Hepatocyte (in vitro differentiated cells): ENCODE data around the gene ITPKC. TPM values are rescaled to one million over a fixed set of nuclear protein-coding genes. Genes with fewer than 3 reads are reported as not detected.

ENCODE experiments used
- DNase-seq: peaks from one replicate; pipeline ENCODE4 v3.0.0-alpha.2; 2016; ENCODE audit warnings: low spot score
- H2AFZ ChIP-seq: fragments of 200-600 bp; sonication (generic); 2 replicates; pipeline ENCODE4 v1.6.0; 2016; ENCODE audit warnings: antibody characterized with exemption, mild to moderate bottlenecking
- H3K27ac ChIP-seq: fragments of 200-600 bp; sonication (generic); 2 replicates; pipeline ENCODE4 v1.5.1; 2016; ENCODE audit warnings: mild to moderate bottlenecking
- H3K27me3 ChIP-seq: fragments of 200-600 bp; sonication (generic); 2 replicates; pipeline ENCODE4 v1.6.1; 2016
- H3K36me3 ChIP-seq: fragments of 200-600 bp; sonication (generic); replicated peaks from 2 replicates; pipeline ENCODE4 v1.5.1; 2016; ENCODE audit warnings: low read depth; ENCODE audit not compliant: insufficient read depth
- H3K4me1 ChIP-seq: fragments of 200-600 bp; sonication (generic); 2 replicates; pipeline ENCODE4 v1.5.1; 2016; ENCODE audit warnings: mild to moderate bottlenecking, moderate library complexity; ENCODE audit not compliant: insufficient read depth
- H3K4me2 ChIP-seq: fragments of 200-600 bp; sonication (generic); 2 replicates; pipeline ENCODE4 v1.6.0; 2016
- H3K4me3 ChIP-seq: fragments of 200-600 bp; sonication (generic); 2 replicates; pipeline ENCODE4 v1.5.1; 2016; ENCODE audit warnings: mild to moderate bottlenecking
- H3K79me2 ChIP-seq: fragments of 200-600 bp; sonication (generic); 2 replicates; pipeline ENCODE4 v1.6.0; 2017; ENCODE audit warnings: mild to moderate bottlenecking
- H3K9me2 ChIP-seq: fragments of 200-600 bp; sonication (generic); replicated peaks from 2 replicates; pipeline ENCODE4 v1.6.0; 2017; ENCODE audit warnings: mild to moderate bottlenecking; ENCODE audit not compliant: insufficient read depth
- H3K9me3 ChIP-seq: fragments of 200-600 bp; sonication (generic); 2 replicates; pipeline ENCODE4 v1.5.1; 2016; ENCODE audit warnings: low read depth, mild to moderate bottlenecking
- H4K20me1 ChIP-seq: fragments of 200-600 bp; sonication (generic); 2 replicates; pipeline ENCODE4 v1.6.0; 2016; ENCODE audit warnings: mild to moderate bottlenecking; ENCODE audit not compliant: insufficient read depth, poor library complexity, severe bottlenecking
- EZH2 ChIP-seq: fragments of 200-600 bp; sonication (generic); IDR thresholded peaks from 2 replicates; pipeline ENCODE4 v1.6.1; 2016; ENCODE audit warnings: antibody characterized with exemption, mild to moderate bottlenecking, borderline replicate concordance
- EZH2phosphoT487 ChIP-seq: fragments of 200-600 bp; sonication (generic); IDR thresholded peaks from one replicate; pipeline ENCODE4 v1.6.1; 2018; ENCODE audit warnings: antibody characterized with exemption, mild to moderate bottlenecking, low read depth, moderate library complexity; ENCODE audit not compliant: unreplicated experiment, severe bottlenecking
- WGBS: methylation state at CpG from one replicate; pipeline ENCODE4 v1.1.6; 2016; ENCODE audit warnings: low lambda C conversion rate; ENCODE audit errors: missing lambda C conversion rate; 5-methylcytosine and 5-hydroxymethylcytosine counted together
- polyA plus RNA-seq: library from polyadenylated mRNA; unstranded; fragments of >200 nt; fragmentation: Nextera tagmentation; extraction: Ambion mirVana; gene quantifications from 2 replicates; pipeline ENCODE4 v1.2.1, GENCODE V29; 2016
- total RNA-seq: library from RNA; depleted of rRNA; stranded (reverse); fragments of >200 nt; gene quantifications from 2 replicates; pipeline ENCODE4 v1.2.3, GENCODE V29; 2014
- TF ChIP-seq, protein P1 (sequence below): fragments of 200-600 bp; sonication (generic); IDR thresholded peaks from 2 replicates; pipeline ENCODE4 v1.5.1; 2016; ENCODE audit warnings: antibody characterized with exemption, mild to moderate bottlenecking; ENCODE audit not compliant: poor library complexity

The ITPKC gene
- total and polyA plus RNA-seq, 2 experiments from 2014 or later: 52.9 to 75.8 TPM

DNA sequence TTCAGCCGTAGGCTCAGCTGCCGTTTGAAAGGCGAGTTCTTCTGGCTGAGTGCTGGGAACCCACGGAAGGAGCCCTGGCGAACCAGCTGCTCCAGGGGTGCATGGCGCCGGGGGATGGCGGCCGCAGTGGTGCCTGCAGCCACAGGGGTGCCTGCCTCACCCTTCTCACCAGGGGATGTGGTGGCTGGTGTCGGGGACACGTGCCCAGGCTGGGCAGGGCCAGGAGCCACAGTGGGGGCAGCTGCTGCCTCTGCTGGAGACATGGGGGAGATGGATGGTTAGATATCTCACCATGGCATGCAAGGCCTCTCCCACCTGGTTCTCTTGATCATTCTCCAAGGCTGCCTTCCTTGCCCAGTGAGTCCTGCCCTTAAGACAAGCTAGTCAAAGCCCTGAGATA is 43.5 kb upstream of the ITPKC start:
- Histone ChIP-seq H3K36me3 (no peaks in the 10 kb centered on the region), H3K4me2 (no peak overlapping the region), H3K4me3 (no peak overlapping the region), H2AFZ (no peak overlapping the region), H4K20me1 (no peaks in the 10 kb centered on the region), H3K27me3 (no peaks in the 10 kb centered on the region), H3K27ac (no peak overlapping the region), H3K79me2 (no peaks in the 10 kb centered on the region), H3K4me1 (no peaks in the 10 kb centered on the region), H3K9me3 (no peaks in the 10 kb centered on the region), H3K9me2 (no peaks in the 10 kb centered on the region)
- 97% methylated on average over 11 of the region's 11 CpGs for WGBS
- no peak for DNase-seq
- TF ChIP-seq, protein P1, sequence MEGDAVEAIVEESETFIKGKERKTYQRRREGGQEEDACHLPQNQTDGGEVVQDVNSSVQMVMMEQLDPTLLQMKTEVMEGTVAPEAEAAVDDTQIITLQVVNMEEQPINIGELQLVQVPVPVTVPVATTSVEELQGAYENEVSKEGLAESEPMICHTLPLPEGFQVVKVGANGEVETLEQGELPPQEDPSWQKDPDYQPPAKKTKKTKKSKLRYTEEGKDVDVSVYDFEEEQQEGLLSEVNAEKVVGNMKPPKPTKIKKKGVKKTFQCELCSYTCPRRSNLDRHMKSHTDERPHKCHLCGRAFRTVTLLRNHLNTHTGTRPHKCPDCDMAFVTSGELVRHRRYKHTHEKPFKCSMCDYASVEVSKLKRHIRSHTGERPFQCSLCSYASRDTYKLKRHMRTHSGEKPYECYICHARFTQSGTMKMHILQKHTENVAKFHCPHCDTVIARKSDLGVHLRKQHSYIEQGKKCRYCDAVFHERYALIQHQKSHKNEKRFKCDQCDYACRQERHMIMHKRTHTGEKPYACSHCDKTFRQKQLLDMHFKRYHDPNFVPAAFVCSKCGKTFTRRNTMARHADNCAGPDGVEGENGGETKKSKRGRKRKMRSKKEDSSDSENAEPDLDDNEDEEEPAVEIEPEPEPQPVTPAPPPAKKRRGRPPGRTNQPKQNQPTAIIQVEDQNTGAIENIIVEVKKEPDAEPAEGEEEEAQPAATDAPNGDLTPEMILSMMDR: no peak
- no peak for TF ChIP-seq EZH2
- no peak for TF ChIP-seq EZH2phosphoT487

DNA sequence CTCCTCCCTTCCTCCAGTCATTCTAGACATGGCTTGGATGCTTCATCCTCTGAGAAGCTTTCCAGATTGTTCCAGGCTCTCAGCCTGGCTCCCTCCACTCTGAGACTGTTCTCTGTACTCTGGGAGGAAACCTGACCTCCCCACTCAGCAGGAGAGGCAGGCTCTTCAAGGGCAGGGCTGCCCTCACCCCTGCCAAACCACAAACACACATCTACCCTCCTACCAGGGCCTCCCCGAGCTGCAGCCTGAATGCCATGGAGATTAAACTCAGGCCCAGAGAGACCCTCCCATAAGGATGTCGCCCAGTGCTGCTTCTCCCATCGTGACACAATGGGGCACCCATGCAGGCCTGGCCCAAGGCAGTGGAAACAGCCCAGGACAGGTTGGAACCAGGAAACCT is 42.6 kb upstream of the ITPKC start:
- DNase-seq: no peak
- Histone ChIP-seq H3K27ac (no peak overlapping the region), H4K20me1 (no peaks in the 10 kb centered on the region), H3K4me3 (no peak overlapping the region), H3K4me1 (no peaks in the 10 kb centered on the region), H3K79me2 (no peaks in the 10 kb centered on the region), H3K9me3 (no peaks in the 10 kb centered on the region), H3K4me2 (no peak overlapping the region), H3K9me2 (no peaks in the 10 kb centered on the region), H3K27me3 (no peaks in the 10 kb centered on the region), H3K36me3 (no peaks in the 10 kb centered on the region), H2AFZ (no peak overlapping the region)
- 85% methylated on average over 3 of the region's 3 CpGs for WGBS
- TF ChIP-seq, protein P1: no peak
- TF ChIP-seq EZH2 (no peak), EZH2phosphoT487 (no peak)

DNA sequence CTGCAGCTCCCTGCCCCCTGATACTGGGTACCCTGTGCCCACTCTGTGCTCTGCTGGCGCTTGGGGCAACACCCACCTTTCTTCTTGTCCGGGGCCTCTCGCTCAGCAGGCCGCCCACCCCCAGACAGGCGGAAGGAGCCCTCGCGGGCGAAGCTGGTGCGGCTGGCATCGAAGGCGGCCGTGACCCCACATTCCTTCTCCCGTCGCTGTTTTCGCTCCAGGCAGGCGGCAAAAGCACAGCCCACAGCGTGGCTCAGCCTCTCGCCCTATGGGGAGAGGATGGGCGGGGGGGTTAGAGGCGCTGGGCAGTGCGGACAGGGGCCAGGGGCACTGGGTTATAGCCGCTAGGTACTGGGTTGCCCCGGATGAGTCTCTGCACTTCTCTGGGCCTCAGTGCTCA is 39.8 kb upstream of the ITPKC start:
- WGBS: 95% methylated on average over 18 of the region's 23 CpGs
- Histone ChIP-seq H3K79me2 (no peaks in the 10 kb centered on the region), H3K4me1 (no peaks in the 10 kb centered on the region), H3K4me2 (no peak overlapping the region), H4K20me1 (no peaks in the 10 kb centered on the region), H3K36me3 (no peaks in the 10 kb centered on the region), H3K27ac (no peak overlapping the region), H2AFZ (no peak overlapping the region), H3K9me3 (no peaks in the 10 kb centered on the region), H3K27me3 (no peaks in the 10 kb centered on the region), H3K9me2 (no peaks in the 10 kb centered on the region), H3K4me3 (no peak overlapping the region)
- no peak for TF ChIP-seq EZH2
- TF ChIP-seq, protein P1: no peak
- no peak for TF ChIP-seq EZH2phosphoT487
- no peak for DNase-seq

DNA sequence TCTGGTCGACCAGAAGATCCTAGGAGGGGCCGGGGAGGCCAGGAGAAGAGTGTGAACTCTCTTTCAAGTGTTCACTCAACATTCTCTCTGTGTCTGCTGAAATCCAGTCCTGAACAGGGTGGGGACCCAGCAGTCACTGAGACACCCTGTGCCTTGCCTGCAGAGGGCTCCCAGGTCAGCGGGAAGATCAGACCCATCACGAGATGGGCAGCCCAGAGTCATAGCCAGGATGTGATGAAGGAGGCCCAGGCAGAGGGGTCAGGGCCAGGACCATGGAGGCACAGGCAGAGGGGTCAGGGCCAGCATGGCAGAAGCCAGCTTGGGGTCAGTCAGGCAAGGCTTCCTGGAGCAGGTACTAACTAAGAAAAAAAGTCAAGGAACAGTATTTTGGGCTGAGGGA is 35.9 kb upstream of the ITPKC start:
- Histone ChIP-seq H3K27ac (no peak overlapping the region), H3K9me3 (no peaks in the 10 kb centered on the region), H3K9me2 (no peaks in the 10 kb centered on the region), H3K79me2 (no peaks in the 10 kb centered on the region), H3K4me2 (no peak overlapping the region), H2AFZ (no peak overlapping the region), H3K4me1 (no peaks in the 10 kb centered on the region), H4K20me1 (no peaks in the 10 kb centered on the region), H3K4me3 (no peak overlapping the region), H3K27me3 (no peaks in the 10 kb centered on the region), H3K36me3 (no peaks in the 10 kb centered on the region)
- 93% methylated on average over 4 of the region's 4 CpGs for WGBS
- TF ChIP-seq EZH2 (no peak), EZH2phosphoT487 (no peak)
- TF ChIP-seq, protein P1: no peak
- DNase-seq: no peak
